Astrocyte (in vitro differentiated cells and primary cell): ENCODE results near the gene GJA4. TPM values are rescaled to one million over a fixed set of nuclear protein-coding genes. Genes with fewer than 3 reads are reported as not detected.

Experiments
- DNase-seq: peaks from one replicate; pipeline ENCODE4 v3.0.0-alpha.2; 2010; ENCODE audit warnings: low read depth
- FAIRE-seq: peaks from 2 replicates; lab custom pipeline; 2011; peaks lifted over from hg19 to GRCh38; lab: Jason Lieb, UNC
- H2AFZ ChIP-seq: 2 replicates; pipeline ENCODE4 v1.6.0; 2012; ENCODE audit warnings: low read depth, low read length, inconsistent platforms
- H3K27ac ChIP-seq: 2 replicates; pipeline ENCODE4 v1.5.1; 2011; ENCODE audit warnings: low read depth, low read length, inconsistent platforms
- H3K27me3 ChIP-seq: 2 replicates; pipeline ENCODE4 v1.6.0; 2011; ENCODE audit warnings: low read length, inconsistent platforms; ENCODE audit not compliant: insufficient read depth
- H3K36me3 ChIP-seq: 2 replicates; pipeline ENCODE4 v1.5.1; 2011; ENCODE audit warnings: low read length, inconsistent platforms; ENCODE audit not compliant: insufficient read depth
- H3K4me1 ChIP-seq: 2 replicates; pipeline ENCODE4 v1.5.1; 2011; ENCODE audit warnings: low read length, inconsistent platforms; ENCODE audit not compliant: insufficient read depth
- H3K4me2 ChIP-seq: 2 replicates; pipeline ENCODE4 v1.6.0; 2012; ENCODE audit warnings: low read length, inconsistent platforms
- H3K4me3 ChIP-seq: 2 replicates; pipeline ENCODE4 v1.5.1; 2011; ENCODE audit warnings: low read depth, mild to moderate bottlenecking, low read length, inconsistent platforms; ENCODE audit not compliant: insufficient read depth
- H3K79me2 ChIP-seq: 2 replicates; pipeline ENCODE4 v1.6.0; 2012; ENCODE audit warnings: mild to moderate bottlenecking, low read length, inconsistent platforms; ENCODE audit not compliant: insufficient read depth
- H3K9ac ChIP-seq: 2 replicates; pipeline ENCODE4 v1.6.0; 2012; ENCODE audit warnings: mild to moderate bottlenecking, low read length, inconsistent platforms
- H3K9me3 ChIP-seq: 2 replicates; pipeline ENCODE4 v1.5.1; 2012; ENCODE audit warnings: low read depth, mild to moderate bottlenecking, low read length, inconsistent platforms; ENCODE audit not compliant: insufficient read depth
- H4K20me1 ChIP-seq: 2 replicates; pipeline ENCODE4 v1.6.0; 2012; ENCODE audit warnings: low read length, inconsistent platforms; ENCODE audit not compliant: insufficient read depth
- H3K27ac Mint-ChIP-seq: one replicate; pipeline ENCODE4 v1.8.0; 2021; ENCODE audit warnings: mild to moderate bottlenecking, mixed read lengths; ENCODE audit not compliant: unreplicated experiment
- H3K27me3 Mint-ChIP-seq: one replicate; pipeline ENCODE4 v1.8.0; 2021; ENCODE audit warnings: low read depth, mixed read lengths; ENCODE audit not compliant: unreplicated experiment
- H3K36me3 Mint-ChIP-seq: one replicate; pipeline ENCODE4 v1.8.0; 2021; ENCODE audit warnings: low read depth, mixed read lengths; ENCODE audit not compliant: unreplicated experiment
- H3K4me1 Mint-ChIP-seq: one replicate; pipeline ENCODE4 v1.8.0; 2021; ENCODE audit warnings: low read depth, mixed read lengths; ENCODE audit not compliant: unreplicated experiment
- H3K4me3 Mint-ChIP-seq: one replicate; pipeline ENCODE4 v1.8.0; 2021; ENCODE audit warnings: mild to moderate bottlenecking, moderate library complexity, mixed read lengths; ENCODE audit not compliant: unreplicated experiment
- H3K9me3 Mint-ChIP-seq: one replicate; pipeline ENCODE4 v1.8.0; 2021; ENCODE audit warnings: mild to moderate bottlenecking, mixed read lengths; ENCODE audit not compliant: unreplicated experiment
- CTCF ChIP-seq: IDR thresholded peaks from 2 replicates; pipeline ENCODE4 v1.5.1; 2011; ENCODE audit warnings: low read depth, mild to moderate bottlenecking, inconsistent platforms, low read length, moderate library complexity; ENCODE audit not compliant: insufficient read depth
- EZH2 ChIP-seq: IDR thresholded peaks from 2 replicates; pipeline ENCODE4 v1.6.1; 2012; ENCODE audit warnings: mild to moderate bottlenecking, low read length, inconsistent platforms; ENCODE audit not compliant: insufficient read depth
- total RNA-seq: library from RNA; stranded (reverse); gene quantifications from 2 replicates; pipeline ENCODE4 v1.2.1, GENCODE V29; 2021

The GJA4 gene
- total RNA-seq, 1 donor from 2014 or later = not detected

GRCh38 chr1:34842073-34842472, 49.3 kb downstream of the GJA4 start:
- H3K4me1 ChIP-seq = peaks cover 6% of the 10 kb centered on the region
- H3K4me2 ChIP-seq = no peak overlapping the region
- H3K27ac ChIP-seq = no peak overlapping the region
- no peaks in the 10 kb centered on the region for H3K27me3 Mint-ChIP-seq
- H3K36me3 ChIP-seq = no peaks in the 10 kb centered on the region
- no peaks in the 10 kb centered on the region for H3K9me3 ChIP-seq
- no peak overlapping the region for H2AFZ ChIP-seq
- H3K4me1 Mint-ChIP-seq = peaks cover 15% of the 10 kb centered on the region
- no peaks in the 10 kb centered on the region for H3K79me2 ChIP-seq
- no peaks in the 10 kb centered on the region for H3K9me3 Mint-ChIP-seq
- H4K20me1 ChIP-seq = peaks cover 8% of the 10 kb centered on the region
- DNase-seq (no peak), FAIRE-seq (no peak)
- H3K9ac ChIP-seq = no peak overlapping the region
- no peak overlapping the region for H3K4me3 ChIP-seq
- H3K4me3 Mint-ChIP-seq = no peak overlapping the region
- H3K27ac Mint-ChIP-seq = no peak overlapping the region
- no peak for TF ChIP-seq CTCF
- TF ChIP-seq EZH2 = no peak
- H3K36me3 Mint-ChIP-seq = no peaks in the 10 kb centered on the region
- H3K27me3 ChIP-seq = no peaks in the 10 kb centered on the region

- H3K36me3 Mint-ChIP-seq = peaks cover 2% of the 10 kb centered on the region
- no peak overlapping the region for H3K4me2 ChIP-seq
- H3K27me3 Mint-ChIP-seq = no peaks in the 10 kb centered on the region
- H3K9ac ChIP-seq = no peak overlapping the region
- no peak overlapping the region for H3K27ac ChIP-seq
- no peaks in the 10 kb centered on the region for H3K36me3 ChIP-seq
- no peaks in the 10 kb centered on the region for H3K9me3 Mint-ChIP-seq
- TF ChIP-seq EZH2 (no peak), CTCF (no peak)
- H4K20me1 ChIP-seq = peaks cover 13% of the 10 kb centered on the region
- FAIRE-seq (no peak), DNase-seq (no peak)
- no peak overlapping the region for H3K27ac Mint-ChIP-seq
- no peaks in the 10 kb centered on the region for H3K79me2 ChIP-seq
- H3K4me3 ChIP-seq = no peak overlapping the region
- peaks cover 15% of the 10 kb centered on the region for H3K4me1 Mint-ChIP-seq
- no peak overlapping the region for H3K4me3 Mint-ChIP-seq
- no peaks in the 10 kb centered on the region for H3K27me3 ChIP-seq
- H2AFZ ChIP-seq = peak overlapping the region; percentile 10
- peaks cover 6% of the 10 kb centered on the region for H3K4me1 ChIP-seq
- H3K9me3 ChIP-seq = no peaks in the 10 kb centered on the region
Observed at GRCh38 chr1:34842952-34843371, 50.2 kb downstream of the GJA4 start.

GRCh38 chr1:34843392-34844251, 50.8 kb downstream of the GJA4 start:
- H2AFZ ChIP-seq = peak overlapping the region; percentile 10
- Mint-ChIP-seq H3K27me3 (no peaks in the 10 kb centered on the region), H3K27ac (peak overlapping the region; percentile 36), H3K9me3 (no peaks in the 10 kb centered on the region), H3K4me3 (no peak overlapping the region), H3K36me3 (peaks cover 6% of the 10 kb centered on the region), H3K4me1 (peaks cover 15% of the 10 kb centered on the region)
- H3K9ac ChIP-seq = no peak overlapping the region
- no peak overlapping the region for H3K4me3 ChIP-seq
- H3K27me3 ChIP-seq = no peaks in the 10 kb centered on the region
- H3K4me2 ChIP-seq = no peak overlapping the region
- no peaks in the 10 kb centered on the region for H3K9me3 ChIP-seq
- H3K79me2 ChIP-seq = no peaks in the 10 kb centered on the region
- H4K20me1 ChIP-seq = peaks cover 19% of the 10 kb centered on the region
- FAIRE-seq (no peak), DNase-seq (no peak)
- no peak overlapping the region for H3K27ac ChIP-seq
- TF ChIP-seq CTCF = no peak
- no peak for TF ChIP-seq EZH2
- no peaks in the 10 kb centered on the region for H3K36me3 ChIP-seq
- H3K4me1 ChIP-seq = peaks cover 6% of the 10 kb centered on the region
